Sigmoid colon (tissue), 4 donors: ENCODE measurements around the gene APOBEC3B.
"Not testable (repeated sequence)": the region's sequence is repeated elsewhere in the genome, so short reads cannot be mapped to it uniquely, and the experiment has no call there.

ENCODE experiments used
- CTCF ChIP-seq, 4 experiments: fragments of 450-650 bp in 3 of 4; fragments of 200-600 bp in 1 of 4; IDR thresholded peaks; one replicate each; pipeline ENCODE4 v1.5.1; 2016 to 2019; ENCODE audit warnings: antibody characterized with exemption in 4 of 4, mild to moderate bottlenecking in 3 of 4, moderate library complexity in 2 of 4
- EP300 ChIP-seq, 4 donors: sonication (generic); formaldehyde crosslinking; IDR thresholded peaks; one replicate each; pipeline ENCODE4 v1.6.1; 2017; ENCODE audit warnings: antibody characterized with exemption in 4 of 4
- POLR2AphosphoS5 ChIP-seq, 4 donors: sonication (generic); formaldehyde crosslinking; IDR thresholded peaks; one replicate each; pipeline ENCODE4 v1.6.1; 2017; ENCODE audit warnings: antibody characterized with exemption in 4 of 4

GRCh38 chr22:38984784-38985757, 2.9 kb downstream of the APOBEC3B start:
- TF ChIP-seq CTCF, POLR2AphosphoS5, EP300 (IDR thresholded peaks at IDR 0.05): not testable (repeated sequence)
